Right lobe of liver (tissue), 6 donors: ENCODE data around the gene KCNA1. TPM values are rescaled to one million over a fixed set of nuclear protein-coding genes. Genes with fewer than 3 reads are reported as not detected.

Experiments used
- ATAC-seq, 4 donors: fragments of 200-7000 bp; cut with Tn5 transposase; one replicate each; pipeline ENCODE4 v1.9.1; 2020; ENCODE audit warnings: mild to moderate bottlenecking in 4 of 4, moderate library complexity in 4 of 4
- DNase-seq, 3 donors: peaks; one replicate each; pipeline ENCODE4 v3.0.0-alpha.2; 2020
- H3K27ac ChIP-seq, 3 donors: fragments of 200-600 bp; one replicate each; pipeline ENCODE4 v1.8.0; 2022
- H3K27me3 ChIP-seq, 2 donors: fragments of 200-600 bp; one replicate each; pipeline ENCODE4 v1.8.0; 2022
- H3K36me3 ChIP-seq, 4 donors: fragments of 200-600 bp; sonication (generic) in 1 of 4; one replicate each; pipeline versions ENCODE4 v1.5.1 to v1.8.0; 2017 to 2022; ENCODE audit warnings: control low read depth in 1 of 4
- H3K4me1 ChIP-seq, 4 donors: fragments of 200-600 bp; sonication (generic) in 1 of 4; one replicate each; pipeline versions ENCODE4 v1.5.1 to v1.8.0; 2017 to 2022; ENCODE audit warnings: control low read depth in 1 of 4
- H3K4me3 ChIP-seq, 3 donors: fragments of 200-600 bp; one replicate each; pipeline ENCODE4 v1.8.0; 2022
- H3K9me3 ChIP-seq, 4 donors: fragments of 200-600 bp; sonication (generic) in 1 of 4; one replicate each; pipeline versions ENCODE4 v1.5.1 to v1.8.0; 2017 to 2022; ENCODE audit warnings: control low read depth in 1 of 4
- POLR2A ChIP-seq: fragments of 450-650 bp; IDR thresholded peaks from one replicate; pipeline ENCODE4 v1.6.1; 2017; ENCODE audit warnings: antibody characterized with exemption, mild to moderate bottlenecking
- WGBS: methylation state at CpG from one replicate; pipeline ENCODE4 v1.1.6; 2018; ENCODE audit warnings: low coverage, low lambda C conversion rate; ENCODE audit not compliant: insufficient coverage; ENCODE audit errors: missing lambda C conversion rate; 5-methylcytosine and 5-hydroxymethylcytosine counted together
- intact Hi-C, 2 donors: fragments of 100-400 bp; cut with DNase I; formaldehyde crosslinking; loops; one replicate each; pipeline versions ENCODE4 v1.11.2 to v1.14.1; 2022
- total RNA-seq, 6 experiments: library from RNA; depleted of rRNA in 2 of 6; stranded (reverse); fragments of >200 nt in 2 of 6; fragmentation: NEBNext Ultra II Directional in 3 of 6; extraction: Animal tissue kit (Norgen Biotek cat#: 25700) in 3 of 6; gene quantifications; one replicate each; pipeline versions ENCODE4 v1.1.0 to v1.2.4, GENCODE V29; 2016 to 2023
- TF ChIP-seq, protein P1 (sequence below), 4 donors: fragments of 200-600 bp in 3 of 4; fragments of 450-650 bp in 1 of 4; IDR thresholded peaks; one replicate each; pipeline versions ENCODE4 v1.5.1 to v1.8.0; 2016 to 2022; ENCODE audit warnings: antibody characterized with exemption in 4 of 4, mild to moderate bottlenecking in 2 of 4
- donor health status: DM: no; HTN: yes; CAD: no.
- donor health status: DM: no; HTN: no; CAD: no.
- donor health status: DM: no; HTN: no; CAD: no.
- donor health status: DM: no; HTN: yes; CAD: no.
- donor health status: DM: no; HTN: yes; CAD: no.

KCNA1 gene
- total RNA-seq, 6 experiments from 2014 or later: not detected

DNA sequence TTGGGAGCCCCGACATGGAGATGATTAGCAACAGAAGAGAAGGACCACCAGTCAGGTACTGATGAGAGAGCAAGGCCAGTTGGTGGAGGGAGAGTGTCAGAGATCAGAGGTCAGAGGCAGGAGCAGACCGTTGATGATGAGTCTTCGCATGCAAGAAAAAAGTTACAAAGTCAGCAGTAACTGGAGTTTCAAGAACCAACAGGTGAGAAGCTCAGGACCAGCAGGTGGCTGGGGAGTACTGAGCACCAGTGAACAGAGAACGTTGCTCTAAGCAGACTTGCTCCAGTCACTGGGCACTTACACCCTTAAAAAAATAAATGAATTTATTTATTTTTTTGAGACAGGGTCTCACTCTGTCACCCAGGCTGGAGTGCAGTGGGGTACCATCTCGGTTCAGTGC is 44.5 kb upstream of the KCNA1 start:
- intact Hi-C loops: no loop called here
- WGBS: 48% methylated on average over 5 of the region's 5 CpGs

GRCh38 chr12:4866299-4866698 is 43.4 kb upstream of the KCNA1 start:
- no peak overlapping the region for H3K27ac ChIP-seq

More for the DNA sequence above, 44.5 kb upstream of the KCNA1 start:
- Histone ChIP-seq H3K27me3 (no peaks in the 10 kb centered on the region), H3K9me3 (no peaks in the 10 kb centered on the region), H3K27ac (no peak overlapping the region), H3K36me3 (no peaks in the 10 kb centered on the region), H3K4me3 (no peak overlapping the region), H3K4me1 (no peaks in the 10 kb centered on the region)
- ATAC-seq (no peak), DNase-seq (no peak)
- TF ChIP-seq POLR2A: no peak
- TF ChIP-seq, protein P1, sequence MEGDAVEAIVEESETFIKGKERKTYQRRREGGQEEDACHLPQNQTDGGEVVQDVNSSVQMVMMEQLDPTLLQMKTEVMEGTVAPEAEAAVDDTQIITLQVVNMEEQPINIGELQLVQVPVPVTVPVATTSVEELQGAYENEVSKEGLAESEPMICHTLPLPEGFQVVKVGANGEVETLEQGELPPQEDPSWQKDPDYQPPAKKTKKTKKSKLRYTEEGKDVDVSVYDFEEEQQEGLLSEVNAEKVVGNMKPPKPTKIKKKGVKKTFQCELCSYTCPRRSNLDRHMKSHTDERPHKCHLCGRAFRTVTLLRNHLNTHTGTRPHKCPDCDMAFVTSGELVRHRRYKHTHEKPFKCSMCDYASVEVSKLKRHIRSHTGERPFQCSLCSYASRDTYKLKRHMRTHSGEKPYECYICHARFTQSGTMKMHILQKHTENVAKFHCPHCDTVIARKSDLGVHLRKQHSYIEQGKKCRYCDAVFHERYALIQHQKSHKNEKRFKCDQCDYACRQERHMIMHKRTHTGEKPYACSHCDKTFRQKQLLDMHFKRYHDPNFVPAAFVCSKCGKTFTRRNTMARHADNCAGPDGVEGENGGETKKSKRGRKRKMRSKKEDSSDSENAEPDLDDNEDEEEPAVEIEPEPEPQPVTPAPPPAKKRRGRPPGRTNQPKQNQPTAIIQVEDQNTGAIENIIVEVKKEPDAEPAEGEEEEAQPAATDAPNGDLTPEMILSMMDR (IDR thresholded peaks at IDR 0.05): no peak

DNA sequence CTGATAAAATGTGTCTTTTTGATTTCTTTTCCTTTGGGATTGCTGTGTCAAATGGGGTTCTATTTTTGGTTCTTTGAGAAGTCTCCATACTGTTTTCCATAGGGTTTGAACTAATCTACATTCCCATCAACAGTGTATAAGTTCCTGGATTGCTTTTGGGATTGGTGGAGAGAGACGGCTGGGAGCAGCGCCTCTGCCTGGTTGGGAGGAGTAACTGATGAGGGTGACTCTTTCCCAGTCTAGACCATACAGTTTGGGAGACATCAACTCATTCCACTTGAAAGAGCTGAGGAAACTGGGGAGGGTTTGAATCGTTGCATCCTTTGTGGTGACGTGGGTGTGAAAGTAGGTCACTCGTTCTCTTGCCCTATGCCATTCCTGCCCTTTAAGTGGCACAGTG is 42.3 kb upstream of the KCNA1 start:
- no peak for TF ChIP-seq POLR2A
- TF ChIP-seq, protein P1 (IDR thresholded peaks at IDR 0.05): no peak
- DNase-seq (no peak), ATAC-seq (no peak)
- H3K9me3 ChIP-seq: no peaks in the 10 kb centered on the region
- no peaks in the 10 kb centered on the region for H3K4me1 ChIP-seq
- no peaks in the 10 kb centered on the region for H3K27me3 ChIP-seq
- 94% methylated on average over 2 of the region's 5 CpGs for WGBS
- intact Hi-C loops: no loop called here
- H3K4me3 ChIP-seq: no peak overlapping the region
- no peak overlapping the region for H3K27ac ChIP-seq
- H3K36me3 ChIP-seq: no peaks in the 10 kb centered on the region

More at GRCh38 chr12:4866299-4866698, 43.4 kb upstream of the KCNA1 start:
- Histone ChIP-seq H3K4me3 (no peak overlapping the region), H3K27me3 (no peaks in the 10 kb centered on the region), H3K4me1 (no peaks in the 10 kb centered on the region), H3K9me3 (no peaks in the 10 kb centered on the region), H3K36me3 (no peaks in the 10 kb centered on the region)
- DNase-seq (no peak), ATAC-seq (no peak)
- 50% methylated on average over 2 of the region's 9 CpGs for WGBS
- intact Hi-C loops: no loop called here
- TF ChIP-seq, protein P1 (IDR thresholded peaks at IDR 0.05): no peak
- no peak for TF ChIP-seq POLR2A

DNA sequence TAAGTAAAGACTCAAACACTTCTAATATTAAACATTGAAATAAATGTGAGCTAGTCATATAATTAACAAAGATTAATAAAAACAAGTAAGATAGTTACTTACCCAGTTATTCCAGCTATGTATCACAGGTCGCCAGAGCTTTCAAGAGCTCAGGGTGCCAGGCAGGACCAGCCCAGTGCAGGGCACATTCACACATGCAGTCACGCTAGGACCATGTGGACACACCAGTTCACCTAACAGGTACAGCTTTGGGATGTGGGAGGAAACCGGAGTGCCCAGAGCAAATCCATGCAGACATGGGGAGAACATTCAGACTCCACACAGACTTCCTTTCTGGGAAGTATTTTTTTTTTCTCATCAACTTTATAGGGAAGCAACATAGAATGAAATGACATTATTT is 39.3 kb upstream of the KCNA1 start:
- Histone ChIP-seq H3K27me3 (no peaks in the 10 kb centered on the region), H3K36me3 (no peaks in the 10 kb centered on the region), H3K4me3 (no peak overlapping the region), H3K27ac (no peak overlapping the region), H3K9me3 (no peaks in the 10 kb centered on the region), H3K4me1 (no peaks in the 10 kb centered on the region)
- ATAC-seq (no peak), DNase-seq (no peak)
- TF ChIP-seq, protein P1 (IDR thresholded peaks at IDR 0.05): no peak
- TF ChIP-seq POLR2A: no peak
- 40% methylated on average over 2 of the region's 3 CpGs for WGBS
- intact Hi-C loops: no loop called here

GRCh38 chr12:4871514-4871913 is 38.2 kb upstream of the KCNA1 start:
- Histone ChIP-seq H3K4me3 (no peak overlapping the region), H3K27me3 (no peaks in the 10 kb centered on the region), H3K4me1 (no peaks in the 10 kb centered on the region), H3K36me3 (no peaks in the 10 kb centered on the region), H3K27ac (no peak overlapping the region), H3K9me3 (no peaks in the 10 kb centered on the region)
- TF ChIP-seq POLR2A: no peak
- TF ChIP-seq, protein P1 (IDR thresholded peaks at IDR 0.05): no peak
- DNase-seq (no peak), ATAC-seq (no peak)
- intact Hi-C loops: no loop called here
- 80% methylated on average over 9 of the region's 9 CpGs for WGBS
